NCI-H526 treated with DMSO at 0.1 percent for 48 hours (cell line): Measurements from ENCODE around the gene AKIRIN1.
A peak's percentile ranks its signal among the peaks of the same experiment; 100 is the strongest.
"Not testable (repeated sequence)": the region's sequence is repeated elsewhere in the genome, so short reads cannot be mapped to it uniquely, and the experiment has no call there.

Experiments
- DNase-seq: peaks from one replicate; lab custom pipeline; 2025; lab: John Stamatoyannopoulos, UW

AKIRIN1 gene

GRCh38 chr1:38997034-38997900 is 6.2 kb downstream of the AKIRIN1 start:
- no peak for DNase-seq

- no peak for DNase-seq
Observed at GRCh38 chr1:38997901-38998190, 6.8 kb downstream of the AKIRIN1 start.

- no peak for DNase-seq
Observed at GRCh38 chr1:39001516-39002421, 10.7 kb downstream of the AKIRIN1 start.

- DNase-seq: no peak
Observed at GRCh38 chr1:39003281-39003680, 12.2 kb downstream of the AKIRIN1 start.

GRCh38 chr1:39003794-39004193 is 12.7 kb downstream of the AKIRIN1 start:
- no peak for DNase-seq

- DNase-seq: no peak
Observed at GRCh38 chr1:39006287-39006686, 15.2 kb downstream of the AKIRIN1 start.

- no peak for DNase-seq
Observed at GRCh38 chr1:39006726-39007645, 15.9 kb downstream of the AKIRIN1 start.

GRCh38 chr1:39014956-39015355 is 23.9 kb downstream of the AKIRIN1 start:
- not testable (repeated sequence) for DNase-seq

- DNase-seq: no peak
Observed at GRCh38 chr1:39016604-39017171, 25.6 kb downstream of the AKIRIN1 start.

GRCh38 chr1:39017266-39017665 is 26.2 kb downstream of the AKIRIN1 start:
- no peak for DNase-seq

GRCh38 chr1:39020494-39020893 is 29.4 kb downstream of the AKIRIN1 start:
- DNase-seq: not testable (repeated sequence)

- DNase-seq: no peak
Observed at GRCh38 chr1:39021426-39021825, 30.4 kb downstream of the AKIRIN1 start.

GRCh38 chr1:39023140-39023539 is 32.1 kb downstream of the AKIRIN1 start:
- DNase-seq: no peak

- DNase-seq: peak; percentile 90
Observed at GRCh38 chr1:39026051-39026865, 35.2 kb downstream of the AKIRIN1 start, which contains the start of gene NDUFS5. Gene NDUFS5 (plus strand): TSS chr1:39026350. CDS start chr1:39028725, 2,375 bp downstream.

- DNase-seq: no peak
Observed at GRCh38 chr1:39026866-39027507, 35.9 kb downstream of the AKIRIN1 start.

GRCh38 chr1:39034114-39034654 is 43.1 kb downstream of the AKIRIN1 start:
- DNase-seq: no peak

- no peak for DNase-seq
Observed at GRCh38 chr1:39036678-39037077, 45.6 kb downstream of the AKIRIN1 start.

- DNase-seq: no peak
Observed at GRCh38 chr1:39043513-39043912, 52.4 kb downstream of the AKIRIN1 start.

GRCh38 chr1:39044762-39045161 is 53.7 kb downstream of the AKIRIN1 start:
- DNase-seq: no peak

- DNase-seq: no peak
Observed at GRCh38 chr1:39045231-39045630, 54.2 kb downstream of the AKIRIN1 start.
